Astrocyte (in vitro differentiated cells and primary cell): Measurements from ENCODE around the gene NCKAP5L. TPM values are rescaled to one million over a fixed set of nuclear protein-coding genes. Genes with fewer than 3 reads are reported as not detected.
A peak's percentile ranks its signal among the peaks of the same experiment; 100 is the strongest.
"Not testable (repeated sequence)": the region's sequence is repeated elsewhere in the genome, so short reads cannot be mapped to it uniquely, and the experiment has no call there.

Source experiments
- DNase-seq: peaks from one replicate; pipeline ENCODE4 v3.0.0-alpha.2; 2010; ENCODE audit warnings: low read depth
- FAIRE-seq: peaks from 2 replicates; lab custom pipeline; 2011; peaks lifted over from hg19 to GRCh38; lab: Jason Lieb, UNC
- H2AFZ ChIP-seq: 2 replicates; pipeline ENCODE4 v1.6.0; 2012; ENCODE audit warnings: low read depth, low read length, inconsistent platforms
- H3K27ac ChIP-seq: 2 replicates; pipeline ENCODE4 v1.5.1; 2011; ENCODE audit warnings: low read depth, low read length, inconsistent platforms
- H3K27me3 ChIP-seq: 2 replicates; pipeline ENCODE4 v1.6.0; 2011; ENCODE audit warnings: low read length, inconsistent platforms; ENCODE audit not compliant: insufficient read depth
- H3K36me3 ChIP-seq: 2 replicates; pipeline ENCODE4 v1.5.1; 2011; ENCODE audit warnings: low read length, inconsistent platforms; ENCODE audit not compliant: insufficient read depth
- H3K4me1 ChIP-seq: 2 replicates; pipeline ENCODE4 v1.5.1; 2011; ENCODE audit warnings: low read length, inconsistent platforms; ENCODE audit not compliant: insufficient read depth
- H3K4me2 ChIP-seq: 2 replicates; pipeline ENCODE4 v1.6.0; 2012; ENCODE audit warnings: low read length, inconsistent platforms
- H3K4me3 ChIP-seq: 2 replicates; pipeline ENCODE4 v1.5.1; 2011; ENCODE audit warnings: low read depth, mild to moderate bottlenecking, low read length, inconsistent platforms; ENCODE audit not compliant: insufficient read depth
- H3K79me2 ChIP-seq: 2 replicates; pipeline ENCODE4 v1.6.0; 2012; ENCODE audit warnings: mild to moderate bottlenecking, low read length, inconsistent platforms; ENCODE audit not compliant: insufficient read depth
- H3K9ac ChIP-seq: 2 replicates; pipeline ENCODE4 v1.6.0; 2012; ENCODE audit warnings: mild to moderate bottlenecking, low read length, inconsistent platforms
- H3K9me3 ChIP-seq: 2 replicates; pipeline ENCODE4 v1.5.1; 2012; ENCODE audit warnings: low read depth, mild to moderate bottlenecking, low read length, inconsistent platforms; ENCODE audit not compliant: insufficient read depth
- H4K20me1 ChIP-seq: 2 replicates; pipeline ENCODE4 v1.6.0; 2012; ENCODE audit warnings: low read length, inconsistent platforms; ENCODE audit not compliant: insufficient read depth
- H3K27ac Mint-ChIP-seq: one replicate; pipeline ENCODE4 v1.8.0; 2021; ENCODE audit warnings: mild to moderate bottlenecking, mixed read lengths; ENCODE audit not compliant: unreplicated experiment
- H3K27me3 Mint-ChIP-seq: one replicate; pipeline ENCODE4 v1.8.0; 2021; ENCODE audit warnings: low read depth, mixed read lengths; ENCODE audit not compliant: unreplicated experiment
- H3K36me3 Mint-ChIP-seq: one replicate; pipeline ENCODE4 v1.8.0; 2021; ENCODE audit warnings: low read depth, mixed read lengths; ENCODE audit not compliant: unreplicated experiment
- H3K4me1 Mint-ChIP-seq: one replicate; pipeline ENCODE4 v1.8.0; 2021; ENCODE audit warnings: low read depth, mixed read lengths; ENCODE audit not compliant: unreplicated experiment
- H3K4me3 Mint-ChIP-seq: one replicate; pipeline ENCODE4 v1.8.0; 2021; ENCODE audit warnings: mild to moderate bottlenecking, moderate library complexity, mixed read lengths; ENCODE audit not compliant: unreplicated experiment
- H3K9me3 Mint-ChIP-seq: one replicate; pipeline ENCODE4 v1.8.0; 2021; ENCODE audit warnings: mild to moderate bottlenecking, mixed read lengths; ENCODE audit not compliant: unreplicated experiment
- EZH2 ChIP-seq: IDR thresholded peaks from 2 replicates; pipeline ENCODE4 v1.6.1; 2012; ENCODE audit warnings: mild to moderate bottlenecking, low read length, inconsistent platforms; ENCODE audit not compliant: insufficient read depth
- total RNA-seq: library from RNA; stranded (reverse); gene quantifications from 2 replicates; pipeline ENCODE4 v1.2.1, GENCODE V29; 2021
- TF ChIP-seq, protein P1 (sequence below): IDR thresholded peaks from 2 replicates; pipeline ENCODE4 v1.5.1; 2011; ENCODE audit warnings: low read depth, mild to moderate bottlenecking, inconsistent platforms, low read length, moderate library complexity; ENCODE audit not compliant: insufficient read depth

Gene NCKAP5L
- total RNA-seq, 1 donor from 2014 or later: 59.5 TPM

GRCh38 chr12:49873361-49873934 is 45.2 kb upstream of the NCKAP5L start:
- no peaks in the 10 kb centered on the region for H3K36me3 ChIP-seq
- H3K27me3 Mint-ChIP-seq: peaks cover 42% of the 10 kb centered on the region
- H3K9me3 Mint-ChIP-seq: peaks cover 2% of the 10 kb centered on the region
- H3K27me3 ChIP-seq: peaks cover 4% of the 10 kb centered on the region
- no peak overlapping the region for H3K4me2 ChIP-seq
- no peaks in the 10 kb centered on the region for H3K36me3 Mint-ChIP-seq
- no peaks in the 10 kb centered on the region for H4K20me1 ChIP-seq
- H3K4me3 Mint-ChIP-seq: no peak overlapping the region
- peaks cover 8% of the 10 kb centered on the region for H3K4me1 Mint-ChIP-seq
- no peak overlapping the region for H3K9ac ChIP-seq
- peaks cover 15% of the 10 kb centered on the region for H3K4me1 ChIP-seq
- no peak overlapping the region for H3K27ac Mint-ChIP-seq
- no peaks in the 10 kb centered on the region for H3K9me3 ChIP-seq
- H2AFZ ChIP-seq: no peak overlapping the region
- no peak overlapping the region for H3K4me3 ChIP-seq
- TF ChIP-seq EZH2: no peak
- TF ChIP-seq, protein P1, sequence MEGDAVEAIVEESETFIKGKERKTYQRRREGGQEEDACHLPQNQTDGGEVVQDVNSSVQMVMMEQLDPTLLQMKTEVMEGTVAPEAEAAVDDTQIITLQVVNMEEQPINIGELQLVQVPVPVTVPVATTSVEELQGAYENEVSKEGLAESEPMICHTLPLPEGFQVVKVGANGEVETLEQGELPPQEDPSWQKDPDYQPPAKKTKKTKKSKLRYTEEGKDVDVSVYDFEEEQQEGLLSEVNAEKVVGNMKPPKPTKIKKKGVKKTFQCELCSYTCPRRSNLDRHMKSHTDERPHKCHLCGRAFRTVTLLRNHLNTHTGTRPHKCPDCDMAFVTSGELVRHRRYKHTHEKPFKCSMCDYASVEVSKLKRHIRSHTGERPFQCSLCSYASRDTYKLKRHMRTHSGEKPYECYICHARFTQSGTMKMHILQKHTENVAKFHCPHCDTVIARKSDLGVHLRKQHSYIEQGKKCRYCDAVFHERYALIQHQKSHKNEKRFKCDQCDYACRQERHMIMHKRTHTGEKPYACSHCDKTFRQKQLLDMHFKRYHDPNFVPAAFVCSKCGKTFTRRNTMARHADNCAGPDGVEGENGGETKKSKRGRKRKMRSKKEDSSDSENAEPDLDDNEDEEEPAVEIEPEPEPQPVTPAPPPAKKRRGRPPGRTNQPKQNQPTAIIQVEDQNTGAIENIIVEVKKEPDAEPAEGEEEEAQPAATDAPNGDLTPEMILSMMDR: no peak
- H3K79me2 ChIP-seq: no peaks in the 10 kb centered on the region
- FAIRE-seq (no peak), DNase-seq (peak; percentile 64)
- no peak overlapping the region for H3K27ac ChIP-seq

DNA sequence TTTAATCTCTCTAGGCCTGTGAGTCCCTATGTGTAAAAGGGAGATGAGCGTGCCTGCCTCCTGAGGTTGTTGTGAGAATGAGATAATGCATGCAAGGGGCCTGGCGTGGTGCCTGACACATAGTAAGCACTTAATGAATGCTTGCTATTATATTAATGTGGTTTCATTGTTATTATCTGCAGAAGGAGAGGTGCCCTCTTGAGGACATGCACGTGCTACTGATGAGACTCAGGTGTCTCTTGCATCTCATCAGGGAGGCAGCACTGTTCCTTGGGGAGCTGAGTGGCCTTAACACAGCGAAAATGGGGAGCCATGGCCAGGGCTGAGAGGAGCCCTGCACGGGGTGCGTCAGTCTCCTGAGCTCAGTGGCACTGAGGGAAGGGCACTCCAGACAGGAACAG is 44.6 kb upstream of the NCKAP5L start:
- H3K36me3 Mint-ChIP-seq: no peaks in the 10 kb centered on the region
- peaks cover 2% of the 10 kb centered on the region for H3K9me3 Mint-ChIP-seq
- H3K4me1 ChIP-seq: peaks cover 16% of the 10 kb centered on the region
- no peak overlapping the region for H3K9ac ChIP-seq
- H3K27me3 Mint-ChIP-seq: peaks cover 43% of the 10 kb centered on the region
- H3K4me3 ChIP-seq: no peak overlapping the region
- peaks cover 4% of the 10 kb centered on the region for H3K27me3 ChIP-seq
- H2AFZ ChIP-seq: no peak overlapping the region
- no peak for TF ChIP-seq EZH2
- TF ChIP-seq, protein P1: no peak
- no peak overlapping the region for H3K27ac ChIP-seq
- H3K27ac Mint-ChIP-seq: no peak overlapping the region
- no peaks in the 10 kb centered on the region for H3K9me3 ChIP-seq
- peaks cover 12% of the 10 kb centered on the region for H3K4me1 Mint-ChIP-seq
- H3K4me2 ChIP-seq: no peak overlapping the region
- no peaks in the 10 kb centered on the region for H3K36me3 ChIP-seq
- H3K79me2 ChIP-seq: no peaks in the 10 kb centered on the region
- no peak overlapping the region for H3K4me3 Mint-ChIP-seq
- DNase-seq (peak; percentile 49), FAIRE-seq (no peak)
- no peaks in the 10 kb centered on the region for H4K20me1 ChIP-seq

- H3K36me3 ChIP-seq: no peaks in the 10 kb centered on the region
- no peak overlapping the region for H3K4me3 ChIP-seq
- Mint-ChIP-seq H3K27me3 (peaks cover 44% of the 10 kb centered on the region), H3K27ac (no peak overlapping the region), H3K36me3 (no peaks in the 10 kb centered on the region), H3K9me3 (peaks cover 2% of the 10 kb centered on the region), H3K4me1 (peaks cover 14% of the 10 kb centered on the region), H3K4me3 (no peak overlapping the region)
- H3K27ac ChIP-seq: no peak overlapping the region
- TF ChIP-seq, protein P1: no peak
- no peak for TF ChIP-seq EZH2
- H4K20me1 ChIP-seq: no peaks in the 10 kb centered on the region
- peaks cover 16% of the 10 kb centered on the region for H3K4me1 ChIP-seq
- H3K9me3 ChIP-seq: no peaks in the 10 kb centered on the region
- no peaks in the 10 kb centered on the region for H3K79me2 ChIP-seq
- FAIRE-seq: no peak
- no peak for DNase-seq
- no peak overlapping the region for H3K4me2 ChIP-seq
- no peak overlapping the region for H2AFZ ChIP-seq
- peaks cover 4% of the 10 kb centered on the region for H3K27me3 ChIP-seq
- H3K9ac ChIP-seq: no peak overlapping the region
Observed at GRCh38 chr12:49872381-49872780, 44.2 kb upstream of the NCKAP5L start.

DNA sequence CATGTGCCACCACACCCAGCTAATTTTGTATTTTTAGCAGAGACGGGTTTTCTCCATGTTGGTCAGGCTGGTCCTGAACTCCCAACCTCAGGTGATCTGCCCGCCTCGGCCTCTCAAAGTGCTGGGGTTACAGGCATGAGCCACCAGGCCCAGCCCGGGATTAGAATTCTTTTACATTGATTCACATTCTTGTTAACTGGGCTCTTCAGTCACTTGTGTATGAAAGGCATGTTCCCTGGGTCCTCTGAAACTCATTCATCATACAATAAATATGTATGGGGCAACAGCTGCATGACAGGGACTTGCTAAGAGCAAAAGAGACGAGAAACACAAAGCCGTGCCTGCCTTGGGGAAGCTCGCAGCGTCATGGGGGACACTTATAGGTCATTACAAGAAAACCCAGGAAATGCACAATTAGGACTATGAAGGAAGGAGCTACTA is 43.6 kb upstream of the NCKAP5L start:
- not testable (repeated sequence) for H3K9me3 Mint-ChIP-seq, H3K27me3 ChIP-seq, H4K20me1 ChIP-seq, H3K4me3 ChIP-seq, H3K36me3 Mint-ChIP-seq, H3K79me2 ChIP-seq, H3K27ac ChIP-seq, H3K36me3 ChIP-seq, H3K9me3 ChIP-seq, H3K9ac ChIP-seq, H3K4me2 ChIP-seq, DNase-seq, H3K4me3 Mint-ChIP-seq, H2AFZ ChIP-seq, H3K27ac Mint-ChIP-seq, FAIRE-seq
- Mint-ChIP-seq H3K4me1 (peaks cover 14% of the 10 kb centered on the region), H3K27me3 (peaks cover 46% of the 10 kb centered on the region)
- peaks cover 16% of the 10 kb centered on the region for H3K4me1 ChIP-seq
